GM12872 (cell line): ENCODE results near the gene RCAN1.

Source experiments
- TF ChIP-seq, protein P1 (sequence below): IDR thresholded peaks from 3 replicates; pipeline ENCODE4 v1.5.1; 2011; ENCODE audit warnings: low read depth, mild to moderate bottlenecking, low read length, moderate library complexity; ENCODE audit not compliant: insufficient read depth

Gene RCAN1

DNA sequence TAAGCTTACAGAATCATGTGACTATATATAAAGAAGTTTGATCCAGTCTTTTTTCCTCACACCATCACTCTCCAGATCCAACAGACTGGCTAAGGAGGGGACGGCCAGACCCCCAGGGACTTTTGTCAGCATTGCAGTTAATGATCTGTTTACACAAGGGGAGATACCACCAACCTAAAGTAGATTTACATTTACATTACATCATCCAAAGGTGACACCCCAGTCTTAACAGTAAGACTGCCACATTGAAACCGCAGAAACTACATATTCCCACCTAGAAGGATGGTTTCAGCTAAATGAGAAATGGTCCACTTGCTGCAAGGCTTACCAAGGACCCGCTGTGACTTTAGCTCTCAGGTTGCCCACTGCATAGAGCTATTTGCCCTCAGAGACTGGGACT is 3.4 kb downstream of the RCAN1 start:
- TF ChIP-seq, protein P1, sequence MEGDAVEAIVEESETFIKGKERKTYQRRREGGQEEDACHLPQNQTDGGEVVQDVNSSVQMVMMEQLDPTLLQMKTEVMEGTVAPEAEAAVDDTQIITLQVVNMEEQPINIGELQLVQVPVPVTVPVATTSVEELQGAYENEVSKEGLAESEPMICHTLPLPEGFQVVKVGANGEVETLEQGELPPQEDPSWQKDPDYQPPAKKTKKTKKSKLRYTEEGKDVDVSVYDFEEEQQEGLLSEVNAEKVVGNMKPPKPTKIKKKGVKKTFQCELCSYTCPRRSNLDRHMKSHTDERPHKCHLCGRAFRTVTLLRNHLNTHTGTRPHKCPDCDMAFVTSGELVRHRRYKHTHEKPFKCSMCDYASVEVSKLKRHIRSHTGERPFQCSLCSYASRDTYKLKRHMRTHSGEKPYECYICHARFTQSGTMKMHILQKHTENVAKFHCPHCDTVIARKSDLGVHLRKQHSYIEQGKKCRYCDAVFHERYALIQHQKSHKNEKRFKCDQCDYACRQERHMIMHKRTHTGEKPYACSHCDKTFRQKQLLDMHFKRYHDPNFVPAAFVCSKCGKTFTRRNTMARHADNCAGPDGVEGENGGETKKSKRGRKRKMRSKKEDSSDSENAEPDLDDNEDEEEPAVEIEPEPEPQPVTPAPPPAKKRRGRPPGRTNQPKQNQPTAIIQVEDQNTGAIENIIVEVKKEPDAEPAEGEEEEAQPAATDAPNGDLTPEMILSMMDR = no peak

DNA sequence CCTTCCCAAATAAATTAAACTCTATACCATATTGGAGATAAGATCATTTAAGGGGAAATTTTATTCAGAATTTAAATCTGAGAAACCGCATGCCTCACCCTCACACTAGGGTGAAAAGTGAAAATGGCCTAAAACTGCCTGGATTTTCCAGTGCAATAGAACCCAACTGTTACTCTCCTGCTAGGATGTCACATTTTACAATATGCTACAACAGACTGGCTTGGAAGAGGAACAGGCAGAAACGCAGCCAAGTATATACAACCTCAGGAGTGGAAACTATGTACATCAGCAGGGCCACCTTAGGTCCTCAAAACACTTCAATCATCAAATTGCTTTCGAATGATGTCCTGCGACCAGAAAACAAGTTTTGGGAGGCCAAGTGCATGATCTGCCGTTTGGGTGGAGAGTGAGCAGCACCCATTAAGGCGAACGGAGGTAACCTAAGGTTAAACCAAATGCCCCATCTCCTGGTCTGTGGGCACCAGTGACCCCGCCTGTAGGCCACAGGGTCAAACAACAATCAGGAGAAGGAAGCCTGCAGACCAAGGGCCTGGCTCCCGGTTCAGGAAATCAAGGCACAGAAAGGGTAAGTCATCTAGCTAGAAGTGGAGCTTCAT is 4.9 kb downstream of the RCAN1 start:
- TF ChIP-seq, protein P1 = no peak

DNA sequence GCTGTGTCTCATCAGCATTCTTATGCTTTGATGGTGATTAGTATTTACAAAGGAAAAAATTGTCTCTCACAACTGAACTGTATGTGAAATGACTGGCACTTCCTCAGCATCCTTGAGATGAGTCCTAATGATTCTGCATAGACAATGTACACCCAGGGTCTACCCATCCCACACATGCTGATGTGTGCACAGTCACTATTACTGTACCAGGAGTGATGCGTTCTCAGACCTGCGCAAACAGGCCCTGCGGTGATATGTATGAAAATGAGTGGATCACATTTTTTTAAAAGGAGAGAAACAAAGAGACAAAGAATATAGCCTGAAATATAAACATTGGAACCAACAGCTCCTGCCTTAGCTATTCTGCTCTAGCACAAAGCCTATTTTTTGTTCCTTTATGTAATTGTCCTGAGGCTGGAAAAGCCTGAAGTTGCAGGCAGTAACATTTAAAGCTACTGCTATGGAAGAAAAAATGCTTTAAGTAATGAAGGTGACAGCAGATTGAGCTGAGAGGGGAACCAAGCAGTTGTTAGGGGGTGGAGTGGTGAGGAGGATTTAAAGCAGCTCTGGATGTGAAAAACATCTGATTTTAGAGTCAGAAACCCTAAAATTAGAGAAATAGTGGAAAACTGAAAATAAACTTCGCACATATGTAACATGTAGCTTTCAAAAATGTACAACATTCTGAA is 5.5 kb downstream of the RCAN1 start:
- TF ChIP-seq, protein P1 = no peak

DNA sequence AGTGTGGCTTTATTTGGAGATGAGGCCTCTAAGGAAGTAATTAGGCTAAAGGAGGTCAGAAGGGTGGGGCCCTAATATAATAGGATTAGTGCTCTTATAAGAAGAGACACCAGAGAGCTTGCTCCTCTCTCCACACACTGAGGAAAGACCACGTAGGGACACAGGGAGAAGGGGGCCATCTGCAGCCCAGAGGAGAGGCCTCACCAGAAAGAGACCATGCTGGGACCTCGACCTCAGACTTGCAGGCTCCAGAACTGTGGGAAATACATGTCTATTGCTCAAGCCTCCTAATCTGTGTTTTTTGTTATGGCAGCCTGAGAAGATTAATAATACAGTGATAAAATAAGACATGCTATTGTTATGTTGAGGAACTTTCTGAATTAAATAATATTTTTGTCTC is 8.3 kb downstream of the RCAN1 start:
- TF ChIP-seq, protein P1 = no peak

DNA sequence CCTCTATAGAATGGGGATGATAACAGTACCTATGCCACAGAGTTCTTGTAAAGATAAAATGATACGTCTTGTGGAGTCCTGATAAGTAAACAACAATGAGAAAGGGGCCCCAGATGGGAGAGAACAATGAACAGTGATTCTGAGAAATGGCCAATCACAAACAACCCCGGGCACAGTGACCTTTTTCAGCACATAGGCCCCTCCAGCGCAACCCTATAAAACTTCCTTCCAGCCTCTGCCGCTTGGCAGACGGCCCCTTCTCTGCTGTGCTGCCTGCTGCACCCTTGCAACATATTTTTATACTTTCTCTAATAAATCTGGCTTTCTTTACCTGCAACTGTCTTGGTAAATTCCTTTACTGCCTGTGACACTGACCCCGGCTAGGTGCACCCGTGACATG is 8.9 kb downstream of the RCAN1 start:
- TF ChIP-seq, protein P1 = no peak

DNA sequence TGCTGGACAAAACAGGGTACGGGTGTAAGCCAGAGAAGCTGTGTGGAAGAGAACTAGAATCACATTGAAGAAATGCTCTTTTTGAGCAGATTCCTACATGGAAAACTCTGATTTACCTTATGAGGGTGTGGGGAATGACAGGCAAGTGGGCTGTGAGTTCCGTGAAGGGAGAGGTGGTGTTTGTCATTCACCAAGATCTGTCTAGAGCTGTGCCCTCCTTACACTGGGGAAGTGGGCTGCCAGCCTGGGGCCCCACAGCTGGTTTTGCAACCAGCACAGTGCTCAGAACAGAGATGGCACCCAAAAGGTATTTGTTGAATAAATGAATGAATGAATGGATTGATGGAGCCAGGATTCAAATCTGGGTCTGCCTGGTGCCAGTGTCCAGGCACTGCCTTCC is 10.4 kb downstream of the RCAN1 start:
- TF ChIP-seq, protein P1 = no peak

DNA sequence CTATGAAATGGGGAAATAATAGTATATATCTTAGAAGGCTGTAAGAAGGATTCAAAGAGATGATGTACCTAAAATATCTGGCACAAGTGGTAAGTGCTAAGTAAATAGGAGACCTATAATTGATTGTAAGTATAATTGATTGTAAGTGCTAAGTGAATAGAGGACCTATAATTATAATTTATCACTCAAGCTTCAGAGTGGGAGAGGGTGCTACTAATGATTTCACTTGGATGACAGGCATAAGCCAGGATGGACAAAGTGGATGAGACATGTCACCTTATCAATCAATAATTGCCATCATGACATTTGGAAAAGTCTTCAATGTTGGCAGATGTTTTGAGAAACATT is 11.2 kb downstream of the RCAN1 start:
- TF ChIP-seq, protein P1 = no peak
